SK-N-SH (cell line): ENCODE measurements around the gene PLEKHA4. TPM values are rescaled to one million over a fixed set of nuclear protein-coding genes. Genes with fewer than 3 reads are reported as not detected.

ENCODE experiments used
- CTCF ChIA-PET: fragments of 300-600, 350-600 bp; formaldehyde crosslinking; extraction: SDS; loops from one replicate; lab custom pipeline; 2021; lab: Yijun Ruan, JAX
- POLR2A ChIA-PET: fragments of 350-600 bp; sonication (Branson Sonifier 250); formaldehyde crosslinking; extraction: SDS; loops from one replicate; lab custom pipeline; 2020; ENCODE audit warnings: antibody characterized with exemption, inconsistent platforms; lab: Yijun Ruan, JAX
- DNase-seq: peaks from one replicate; pipeline ENCODE4 v3.0.0; 2012
- H2AFZ ChIP-seq: fragments of 200-600 bp; sonication (generic); 2 replicates; pipeline ENCODE4 v1.8.1; 2016; ENCODE audit warnings: antibody characterized with exemption, mild to moderate bottlenecking, low read depth
- H3F3A ChIP-seq: fragments of 200-600 bp; sonication (generic); replicated peaks from 2 replicates; pipeline ENCODE3; 2016; ENCODE audit warnings: antibody characterized with exemption, mild to moderate bottlenecking; ENCODE audit not compliant: insufficient read depth
- H3K27ac ChIP-seq, 2 experiments: fragments of 200-500 bp in 1 of 2; fragments of 200-600 bp in 1 of 2; sonication (Bioruptor generic) in 1 of 2; sonication (generic), shearing (Covaris generic) in 1 of 2; 2 replicates each; pipeline versions ENCODE4 v1.5.1 to v1.6.1; 2014 to 2016; ENCODE audit warnings: low read depth in 2 of 2, inconsistent platforms in 1 of 2, low read length in 1 of 2, mild to moderate bottlenecking in 1 of 2, mixed read lengths in 1 of 2
- H3K27me3 ChIP-seq: fragments of 200-600 bp; sonication (generic), shearing (Covaris generic); 2 replicates; pipeline ENCODE4 v1.6.1; 2016; ENCODE audit warnings: mixed run types; ENCODE audit not compliant: insufficient read depth
- H3K36me3 ChIP-seq, 2 experiments: fragments of 200-500 bp in 1 of 2; fragments of 200-600 bp in 1 of 2; sonication (Bioruptor generic) in 1 of 2; sonication (generic) in 1 of 2; replicated peaks in 1 of 2; 2 replicates each; pipeline versions ENCODE3 to v1.5.1; 2014 to 2016; ENCODE audit warnings: low read length in 1 of 2, mild to moderate bottlenecking in 1 of 2; ENCODE audit not compliant: insufficient read depth in 2 of 2, control insufficient read depth in 1 of 2
- H3K4me1 ChIP-seq, 2 experiments: fragments of 200-500 bp in 1 of 2; fragments of 200-600 bp in 1 of 2; sonication (Bioruptor generic) in 1 of 2; sonication (generic), shearing (Covaris generic) in 1 of 2; 2 replicates each; pipeline versions ENCODE4 v1.5.1 to v1.6.1; 2014 to 2016; ENCODE audit warnings: low read depth in 1 of 2, low read length in 1 of 2, mixed run types in 1 of 2; ENCODE audit not compliant: insufficient read depth in 2 of 2, control insufficient read depth in 1 of 2
- H3K4me2 ChIP-seq: fragments of 200-600 bp; sonication (generic), shearing (Covaris generic); 2 replicates; pipeline ENCODE4 v1.6.1; 2017; ENCODE audit warnings: mixed run types
- H3K4me3 ChIP-seq, 2 experiments: fragments of 200-500 bp in 1 of 2; fragments of 200-600 bp in 1 of 2; sonication (Bioruptor generic) in 1 of 2; sonication (generic), shearing (Covaris generic) in 1 of 2; 2 replicates each; pipeline versions ENCODE4 v1.5.1 to v1.8.1; 2014 to 2016; ENCODE audit warnings: low read depth in 2 of 2, inconsistent platforms in 1 of 2, low read length in 1 of 2, mild to moderate bottlenecking in 1 of 2, mixed read lengths in 1 of 2, moderate library complexity in 1 of 2
- H3K79me2 ChIP-seq: fragments of 200-600 bp; sonication (generic); 2 replicates; pipeline ENCODE4 v1.8.1; 2017; ENCODE audit warnings: mild to moderate bottlenecking; ENCODE audit not compliant: insufficient read depth
- H3K9ac ChIP-seq: fragments of 200-600 bp; sonication (generic); 2 replicates; pipeline ENCODE4 v1.6.1; 2017; ENCODE audit warnings: mixed run types
- H3K9me2 ChIP-seq: fragments of 200-600 bp; sonication (generic); 2 replicates; pipeline ENCODE4 v1.6.1; 2017; ENCODE audit warnings: mixed run types
- H3K9me3 ChIP-seq: fragments of 200-600 bp; sonication (generic); 2 replicates; pipeline ENCODE4 v1.6.1; 2017; ENCODE audit warnings: mixed run types, mild to moderate bottlenecking, moderate library complexity
- H4K20me1 ChIP-seq: fragments of 200-600 bp; sonication (generic); 2 replicates; pipeline ENCODE4 v1.6.1; 2017; ENCODE audit warnings: mild to moderate bottlenecking, mixed run types; ENCODE audit not compliant: insufficient read depth
- CTCF ChIP-seq: fragments of 200-600 bp; sonication (generic); IDR thresholded peaks from 2 replicates; pipeline ENCODE4 v1.6.1; 2017; ENCODE audit warnings: antibody characterized with exemption, mild to moderate bottlenecking, moderate library complexity
- ELF1 ChIP-seq: IDR thresholded peaks from 2 replicates; pipeline ENCODE4 v1.4.0; 2012
- FOSL2 ChIP-seq: IDR thresholded peaks from 2 replicates; pipeline ENCODE4 v1.4.0; 2012; ENCODE audit warnings: low read depth, mild to moderate bottlenecking, moderate library complexity, borderline replicate concordance
- FOXJ3 ChIP-seq: sonication (generic); formaldehyde crosslinking; IDR thresholded peaks from 2 replicates; pipeline ENCODE4 v1.5.1; 2020; ENCODE audit warnings: mild to moderate bottlenecking, missing genetic modification reagents
- FOXM1 ChIP-seq: IDR thresholded peaks from 2 replicates; pipeline ENCODE4 v1.4.0; 2012; ENCODE audit warnings: low read depth, mild to moderate bottlenecking
- GABPA ChIP-seq: IDR thresholded peaks from 2 replicates; pipeline ENCODE4 v1.4.0; 2012; ENCODE audit warnings: low read depth, mild to moderate bottlenecking
- GATA2 ChIP-seq: sonication (generic); formaldehyde crosslinking; IDR thresholded peaks from 2 replicates; pipeline ENCODE4 v1.5.0; 2020; ENCODE audit warnings: mild to moderate bottlenecking, missing genetic modification reagents
- MXI1 ChIP-seq: IDR thresholded peaks from 2 replicates; pipeline ENCODE4 v1.6.1; 2012; ENCODE audit warnings: mild to moderate bottlenecking, low read depth, low read length, improper control_type of control experiment
- NRF1 ChIP-seq: IDR thresholded peaks from 2 replicates; pipeline ENCODE4 v1.6.1; 2012; ENCODE audit warnings: low read depth, mild to moderate bottlenecking, low read length
- REST ChIP-seq: IDR thresholded peaks from 2 replicates; pipeline ENCODE4 v1.6.1; 2012; ENCODE audit warnings: mild to moderate bottlenecking, low read depth, low read length, moderate library complexity
- TCF12 ChIP-seq: IDR thresholded peaks from 2 replicates; pipeline ENCODE4 v1.4.0; 2012
- TEAD4 ChIP-seq: IDR thresholded peaks from 2 replicates; pipeline ENCODE4 v1.4.0; 2012; ENCODE audit warnings: mild to moderate bottlenecking, borderline replicate concordance; ENCODE audit not compliant: insufficient read depth
- YY1 ChIP-seq: IDR thresholded peaks from 2 replicates; pipeline ENCODE4 v1.4.0; 2012; ENCODE audit warnings: low read depth, mild to moderate bottlenecking
- ZBTB33 ChIP-seq: IDR thresholded peaks from 2 replicates; pipeline ENCODE4 v1.4.0; 2012; ENCODE audit warnings: low read depth, borderline replicate concordance
- WGBS: methylation state at CpG from one replicate; pipeline ENCODE4 v1.1.6; 2017; ENCODE audit warnings: low lambda C conversion rate; 5-methylcytosine and 5-hydroxymethylcytosine counted together
- polyA plus RNA-seq, 3 experiments: library from polyadenylated mRNA; depleted of rRNA; stranded (reverse); fragments of >200 nt; gene quantifications; 2 replicates each; pipeline ENCODE4 v1.2.3, GENCODE V29; 2012
- TF ChIP-seq, protein P1 (sequence below): IDR thresholded peaks from 2 replicates; pipeline ENCODE4; 2012

The PLEKHA4 gene
- polyA plus RNA-seq, 1 of the 3 experiments (the other 2 are of a cell fraction), result 5.6 TPM

GRCh38 chr19:48802623-48803022, 65.8 kb downstream of the PLEKHA4 start:
- ChIA-PET CTCF (interaction anchor here (0.5 to 4.7 kb wide), 6 partner anchors 9 to 44 kb away, joined by 3 to 26 read pairs (median 10); partner anchors contain the start of gene HSD17B14), POLR2A (interaction anchor here (0.7 kb wide), 1 partner anchor 42 kb away, joined by 3 read pairs; no protein-coding TSS in a partner anchor)
- Histone ChIP-seq H3K4me2 (no peak overlapping the region), H3K27ac (no peak overlapping the region), H3K4me1 (0 out of 4 replicates have a peak, but pooled peaks cover 0 to 5% of the 10 kb centered on the region in 2 experiments), H3K9ac (no peak overlapping the region), H3K9me2 (no peaks in the 10 kb centered on the region), H3K4me3 (no peak overlapping the region), H4K20me1 (no peaks in the 10 kb centered on the region), H3K9me3 (no peaks in the 10 kb centered on the region), H2AFZ (no peak overlapping the region), H3K36me3 (peaks cover 0 to 2% of the 10 kb centered on the region in 2 experiments), H3F3A (no peaks in the 10 kb centered on the region), H3K79me2 (no peaks in the 10 kb centered on the region), H3K27me3 (no peaks in the 10 kb centered on the region)
- TF ChIP-seq ZBTB33, result no peak
- no peak for TF ChIP-seq NRF1
- TF ChIP-seq TCF12, result no peak
- TF ChIP-seq FOSL2, result no peak
- TF ChIP-seq REST, result no peak
- no peak for TF ChIP-seq CTCF
- no peak for TF ChIP-seq TEAD4
- TF ChIP-seq YY1, result no peak
- TF ChIP-seq, protein P1, sequence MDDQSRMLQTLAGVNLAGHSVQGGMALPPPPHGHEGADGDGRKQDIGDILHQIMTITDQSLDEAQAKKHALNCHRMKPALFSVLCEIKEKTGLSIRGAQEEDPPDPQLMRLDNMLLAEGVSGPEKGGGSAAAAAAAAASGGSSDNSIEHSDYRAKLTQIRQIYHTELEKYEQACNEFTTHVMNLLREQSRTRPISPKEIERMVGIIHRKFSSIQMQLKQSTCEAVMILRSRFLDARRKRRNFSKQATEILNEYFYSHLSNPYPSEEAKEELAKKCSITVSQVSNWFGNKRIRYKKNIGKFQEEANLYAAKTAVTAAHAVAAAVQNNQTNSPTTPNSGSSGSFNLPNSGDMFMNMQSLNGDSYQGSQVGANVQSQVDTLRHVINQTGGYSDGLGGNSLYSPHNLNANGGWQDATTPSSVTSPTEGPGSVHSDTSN, result no peak
- TF ChIP-seq GATA2 (CRISPR knock-in tag), result no peak
- no peak for TF ChIP-seq MXI1
- TF ChIP-seq ELF1, result no peak
- no peak for TF ChIP-seq FOXM1
- no peak for TF ChIP-seq FOXJ3 (CRISPR knock-in tag)
- no peak for TF ChIP-seq GABPA
- no peak for DNase-seq
- WGBS, result 95% methylated on average over 2 of the region's 2 CpGs
